Body of pancreas (tissue), 4 donors: ENCODE results near the gene OR10A6.
A peak's percentile ranks its signal among the peaks of the same experiment; 100 is the strongest.

Source experiments
- CTCF ChIP-seq, 7 experiments: fragments of 450-650 bp in 4 of 7; fragments of 200-600 bp in 3 of 7; sonication (generic) in 3 of 7; IDR thresholded peaks; one replicate each; pipeline ENCODE4 v1.5.1; 2016 to 2019; ENCODE audit warnings: antibody characterized with exemption in 7 of 7
- POLR2A ChIP-seq, 3 donors: fragments of 450-650 bp; IDR thresholded peaks; one replicate each; pipeline ENCODE4 v1.6.1; 2016; ENCODE audit warnings: antibody characterized with exemption in 3 of 3, mild to moderate bottlenecking in 2 of 3

GRCh38 chr11:7904917-7905316, 26.2 kb downstream of the OR10A6 start:
- peak in 4 of 7 experiments; percentile 34 to 59 (median 46) for TF ChIP-seq CTCF (IDR thresholded peaks at IDR 0.05)
- no peak for TF ChIP-seq POLR2A (IDR thresholded peaks at IDR 0.05)
